ENCODE data around the gene DTWD2.
"Not testable (repeated sequence)": the region's sequence is repeated elsewhere in the genome, so short reads cannot be mapped to it uniquely, and the experiment has no call there.

DNA sequence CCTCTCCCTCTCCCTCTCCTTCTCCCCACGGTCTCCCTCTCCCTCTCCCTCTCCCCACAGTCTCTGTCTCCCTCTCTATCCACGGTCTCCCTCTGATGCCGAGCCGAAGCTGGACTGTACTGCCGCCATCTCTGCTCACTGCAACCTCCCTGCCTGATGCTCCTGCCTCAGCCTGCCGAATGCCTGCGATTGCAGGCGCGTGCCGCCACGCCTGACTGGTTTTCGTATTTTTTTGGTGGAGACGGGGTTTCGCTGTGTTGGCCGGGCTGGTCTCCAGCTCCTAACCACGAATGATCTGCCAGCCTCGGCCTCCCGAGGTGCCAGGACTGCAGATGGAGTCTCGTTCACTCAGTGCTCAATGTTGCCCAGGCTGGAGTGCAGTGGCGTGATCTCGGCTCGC lies 24.0 kb downstream of the DTWD2 start:
- not testable (repeated sequence) for TF ChIP-seq ZFX (IDR thresholded peaks at IDR 0.05)
- TF ChIP-seq, protein P1, sequence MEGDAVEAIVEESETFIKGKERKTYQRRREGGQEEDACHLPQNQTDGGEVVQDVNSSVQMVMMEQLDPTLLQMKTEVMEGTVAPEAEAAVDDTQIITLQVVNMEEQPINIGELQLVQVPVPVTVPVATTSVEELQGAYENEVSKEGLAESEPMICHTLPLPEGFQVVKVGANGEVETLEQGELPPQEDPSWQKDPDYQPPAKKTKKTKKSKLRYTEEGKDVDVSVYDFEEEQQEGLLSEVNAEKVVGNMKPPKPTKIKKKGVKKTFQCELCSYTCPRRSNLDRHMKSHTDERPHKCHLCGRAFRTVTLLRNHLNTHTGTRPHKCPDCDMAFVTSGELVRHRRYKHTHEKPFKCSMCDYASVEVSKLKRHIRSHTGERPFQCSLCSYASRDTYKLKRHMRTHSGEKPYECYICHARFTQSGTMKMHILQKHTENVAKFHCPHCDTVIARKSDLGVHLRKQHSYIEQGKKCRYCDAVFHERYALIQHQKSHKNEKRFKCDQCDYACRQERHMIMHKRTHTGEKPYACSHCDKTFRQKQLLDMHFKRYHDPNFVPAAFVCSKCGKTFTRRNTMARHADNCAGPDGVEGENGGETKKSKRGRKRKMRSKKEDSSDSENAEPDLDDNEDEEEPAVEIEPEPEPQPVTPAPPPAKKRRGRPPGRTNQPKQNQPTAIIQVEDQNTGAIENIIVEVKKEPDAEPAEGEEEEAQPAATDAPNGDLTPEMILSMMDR (conservative IDR thresholded peaks at IDR 0.05): not testable (repeated sequence)
